A549 (cell line): Measurements from ENCODE around the gene SIAE. TPM values are rescaled to one million over a fixed set of nuclear protein-coding genes. Genes with fewer than 3 reads are reported as not detected.
A peak's percentile ranks its signal among the peaks of the same experiment; 100 is the strongest.

Experiments used
- ATAC-seq, 2 experiments: fragments of 200-7000 bp in 1 of 2; fragments of >200 bp in 1 of 2; cut with Nextera tagmentation in 1 of 2; cut with Tn5 transposase in 1 of 2; 3 replicates each; pipeline versions ENCODE4 v1.8.0 to v1.9.1; 2018 to 2020; ENCODE audit warnings: mild to moderate bottlenecking in 1 of 2, moderate library complexity in 1 of 2
- CTCF ChIA-PET: fragments of 300-600 bp; sonication (Branson Sonifier 250); formaldehyde crosslinking; extraction: SDS; loops from one replicate; lab custom pipeline; 2021; ENCODE audit warnings: antibody characterized with exemption, inconsistent platforms; lab: Yijun Ruan, JAX
- POLR2A ChIA-PET: fragments of 350-600 bp; formaldehyde crosslinking; extraction: SDS; loops from one replicate; lab custom pipeline; 2021; ENCODE audit warnings: antibody characterized with exemption, inconsistent platforms; lab: Yijun Ruan, JAX
- DNase-seq, 2 experiments: peaks; one replicate each; pipeline versions ENCODE4 v3.0.0 to v3.0.0-alpha.2; 2011 to 2016; ENCODE audit warnings: low read depth in 1 of 2, low spot score in 1 of 2
- FAIRE-seq: peaks from 2 replicates; lab custom pipeline; 2011; peaks lifted over from hg19 to GRCh38; lab: Jason Lieb, UNC
- H3K27ac ChIP-seq, 2 experiments: fragments of >200 bp; sonication (Bioruptor Twin); formaldehyde crosslinking; 3 replicates each; pipeline ENCODE4 v1.5.1; 2016 to 2017
- H3K4me1 ChIP-seq: fragments of >200 bp; sonication (Bioruptor Twin); formaldehyde crosslinking; 3 replicates; pipeline ENCODE4 v1.6.1; 2016
- H3K4me2 ChIP-seq: fragments of >200 bp; sonication (Bioruptor Twin); formaldehyde crosslinking; 3 replicates; pipeline ENCODE4 v1.6.1; 2016
- H3K4me3 ChIP-seq: fragments of >200 bp; sonication (Bioruptor Twin); formaldehyde crosslinking; 3 replicates; pipeline ENCODE4 v1.5.1; 2016
- H3K9me3 ChIP-seq: fragments of >200 bp; sonication (Bioruptor Twin); formaldehyde crosslinking; 3 replicates; pipeline ENCODE4 v1.6.1; 2016
- BHLHE40 ChIP-seq: IDR thresholded peaks from 2 replicates; pipeline ENCODE4 v1.6.1; 2012; ENCODE audit warnings: low read depth, low read length, inconsistent platforms
- CBX8 ChIP-seq: fragments of 200-600 bp; sonication (generic); IDR thresholded peaks from 2 replicates; pipeline ENCODE4 v1.6.1; 2016
- EHF ChIP-seq: fragments of 250-450 bp; sonication (Bioruptor Pico); IDR thresholded peaks from 2 replicates; pipeline ENCODE4 v1.5.0; 2020; ENCODE audit warnings: mild to moderate bottlenecking
- EP300 ChIP-seq, 2 experiments: fragments of >200 bp; sonication (Bioruptor Twin); formaldehyde crosslinking; IDR thresholded peaks; 2 replicates in 1 of 2; 3 replicates in 1 of 2; pipeline ENCODE4 v1.6.1; 2016 to 2017
- ESRRA ChIP-seq: fragments of 150-350 bp; IDR thresholded peaks from 2 replicates; pipeline ENCODE4 v1.6.1; 2014; ENCODE audit warnings: mild to moderate bottlenecking, low read length, borderline replicate concordance
- FOXS1 ChIP-seq: fragments of 250-450 bp; sonication (Bioruptor Pico); IDR thresholded peaks from 2 replicates; pipeline ENCODE4 v1.5.0; 2020; ENCODE audit warnings: mild to moderate bottlenecking, moderate library complexity
- HDAC2 ChIP-seq: fragments of 200-600 bp; sonication (generic); IDR thresholded peaks from 2 replicates; pipeline ENCODE4 v1.6.1; 2016
- HEYL ChIP-seq: fragments of 250-450 bp; sonication (Bioruptor Pico); IDR thresholded peaks from 2 replicates; pipeline ENCODE4 v1.8.0; 2021; ENCODE audit warnings: mild to moderate bottlenecking, moderate library complexity
- JUN ChIP-seq, 2 experiments: fragments of >200 bp; sonication (Bioruptor Twin); formaldehyde crosslinking; IDR thresholded peaks; 2 replicates in 1 of 2; 3 replicates in 1 of 2; pipeline ENCODE4 v1.6.1; 2016 to 2017
- JUNB ChIP-seq: fragments of >200 bp; sonication (Bioruptor Twin); formaldehyde crosslinking; IDR thresholded peaks from 2 replicates; pipeline ENCODE4 v1.6.1; 2016
- KDM5A ChIP-seq: fragments of 200-600 bp; sonication (generic); IDR thresholded peaks from 2 replicates; pipeline ENCODE4 v1.6.1; 2016; ENCODE audit warnings: antibody characterized with exemption, mild to moderate bottlenecking
- MYC ChIP-seq: IDR thresholded peaks from 2 replicates; pipeline ENCODE4 v1.6.1; 2012; ENCODE audit warnings: mild to moderate bottlenecking, inconsistent platforms, low read length, improper control_type of control experiment, borderline replicate concordance
- NFE2L2 ChIP-seq: fragments of 150-350 bp; conservative IDR thresholded peaks from 2 replicates; pipeline ENCODE4 v1.6.1; 2014; ENCODE audit warnings: low read length
- NPAS2 ChIP-seq: fragments of 250-450 bp; sonication (Bioruptor Pico); IDR thresholded peaks from 2 replicates; pipeline ENCODE4 v1.8.0; 2022; ENCODE audit warnings: mild to moderate bottlenecking, moderate library complexity, borderline replicate concordance
- RARB ChIP-seq: fragments of 250-450 bp; sonication (Bioruptor Pico); IDR thresholded peaks from 2 replicates; pipeline ENCODE4 v1.8.0; 2021; ENCODE audit warnings: mild to moderate bottlenecking, moderate library complexity
- RFX5 ChIP-seq: fragments of 450-650 bp; IDR thresholded peaks from 2 replicates; pipeline ENCODE4 v1.7.1; 2014; ENCODE audit warnings: antibody characterized with exemption, mild to moderate bottlenecking, moderate library complexity
- RNF2 ChIP-seq: fragments of 200-600 bp; sonication (generic); IDR thresholded peaks from 2 replicates; pipeline ENCODE4 v1.6.1; 2016; ENCODE audit warnings: low read depth, mild to moderate bottlenecking, antibody characterized with exemption, moderate library complexity, borderline replicate concordance
- WGBS: methylation state at CpG from one replicate; pipeline ENCODE4 v1.1.6; 2017; ENCODE audit errors: missing lambda C conversion rate; 5-methylcytosine and 5-hydroxymethylcytosine counted together
- polyA plus RNA-seq, 4 experiments: library from polyadenylated mRNA; depleted of rRNA in 3 of 4; stranded (reverse); fragments of >200 nt; fragmentation: RNase III in 1 of 4; extraction: RNeasy Plus Mini Kit Qiagen cat#74134 plus additional on column Dnase treatment in 1 of 4; gene quantifications; 2 replicates in 3 of 4; 3 replicates in 1 of 4; pipeline ENCODE4 v1.2.3, GENCODE V29; 2011 to 2017
- TF ChIP-seq, protein P1 (sequence below): fragments of 250-450 bp; sonication (Bioruptor Pico); IDR thresholded peaks from 2 replicates; pipeline ENCODE4 v1.5.0; 2021; ENCODE audit warnings: mild to moderate bottlenecking, moderate library complexity, borderline replicate concordance
- TF ChIP-seq, protein P2 (sequence below): IDR thresholded peaks from 2 replicates; pipeline ENCODE4 v1.6.1; 2012
- TF ChIP-seq, protein P3 (sequence below): fragments of >200 bp; sonication (Bioruptor Twin); formaldehyde crosslinking; IDR thresholded peaks from 3 replicates; pipeline ENCODE4 v1.6.1; 2016
- TF ChIP-seq, protein P4 (sequence below): IDR thresholded peaks from 2 replicates; pipeline ENCODE4 v1.6.1; 2012
- TF ChIP-seq, protein P5 (sequence below): fragments of 250-450 bp; sonication (Bioruptor Pico); IDR thresholded peaks from 2 replicates; pipeline ENCODE4 v1.5.0; 2020; ENCODE audit warnings: low read depth, mild to moderate bottlenecking, moderate library complexity

SIAE gene
- polyA plus RNA-seq, 2 of the 4 experiments (the other 2 are of a cell fraction): 10.3 to 23.2 TPM

DNA sequence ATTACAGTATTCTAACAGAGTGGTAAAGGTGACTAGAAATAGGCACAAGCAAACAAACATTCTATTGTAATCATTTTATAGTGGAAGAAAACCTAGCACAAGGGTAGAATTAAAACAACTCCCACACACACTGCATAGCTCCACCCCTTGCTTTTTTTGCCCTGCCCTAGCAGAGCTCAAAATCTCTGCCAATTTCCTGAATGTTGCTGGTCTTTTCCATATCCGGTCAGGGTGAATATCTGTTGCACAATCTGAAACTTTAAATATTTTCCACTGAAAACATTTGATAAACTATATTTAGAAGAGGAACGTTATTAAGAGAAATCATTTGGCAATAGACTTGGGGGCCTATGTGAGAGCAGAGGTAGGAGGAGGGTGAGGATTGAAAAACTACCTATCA lies 2.8 kb upstream of the SIAE start:
- H3K4me3 ChIP-seq: no peak overlapping the region
- no peak for FAIRE-seq
- H3K4me1 ChIP-seq: 0 out of 3 replicates have a peak, but pooled peaks cover 3% of the 10 kb centered on the region
- WGBS: 68% methylated on average over 2 of the region's 2 CpGs
- no peak for ATAC-seq
- no peaks in the 10 kb centered on the region for H3K9me3 ChIP-seq
- H3K4me2 ChIP-seq: no peak overlapping the region
- ChIA-PET POLR2A (no interaction called here), CTCF (no interaction called here)
- H3K27ac ChIP-seq: no peak overlapping the region
- DNase-seq: no peak
- TF ChIP-seq FOXS1 (CRISPR knock-in tag) (no peak), BHLHE40 (no peak), ESRRA (no peak)
- TF ChIP-seq, protein P1, sequence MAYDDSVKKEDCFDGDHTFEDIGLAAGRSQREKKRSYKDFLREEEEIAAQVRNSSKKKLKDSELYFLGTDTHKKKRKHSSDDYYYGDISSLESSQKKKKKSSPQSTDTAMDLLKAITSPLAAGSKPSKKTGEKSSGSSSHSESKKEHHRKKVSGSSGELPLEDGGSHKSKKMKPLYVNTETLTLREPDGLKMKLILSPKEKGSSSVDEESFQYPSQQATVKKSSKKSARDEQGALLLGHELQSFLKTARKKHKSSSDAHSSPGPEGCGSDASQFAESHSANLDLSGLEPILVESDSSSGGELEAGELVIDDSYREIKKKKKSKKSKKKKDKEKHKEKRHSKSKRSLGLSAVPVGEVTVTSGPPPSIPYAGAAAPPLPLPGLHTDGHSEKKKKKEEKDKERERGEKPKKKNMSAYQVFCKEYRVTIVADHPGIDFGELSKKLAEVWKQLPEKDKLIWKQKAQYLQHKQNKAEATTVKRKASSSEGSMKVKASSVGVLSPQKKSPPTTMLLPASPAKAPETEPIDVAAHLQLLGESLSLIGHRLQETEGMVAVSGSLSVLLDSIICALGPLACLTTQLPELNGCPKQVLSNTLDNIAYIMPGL: no peak

DNA sequence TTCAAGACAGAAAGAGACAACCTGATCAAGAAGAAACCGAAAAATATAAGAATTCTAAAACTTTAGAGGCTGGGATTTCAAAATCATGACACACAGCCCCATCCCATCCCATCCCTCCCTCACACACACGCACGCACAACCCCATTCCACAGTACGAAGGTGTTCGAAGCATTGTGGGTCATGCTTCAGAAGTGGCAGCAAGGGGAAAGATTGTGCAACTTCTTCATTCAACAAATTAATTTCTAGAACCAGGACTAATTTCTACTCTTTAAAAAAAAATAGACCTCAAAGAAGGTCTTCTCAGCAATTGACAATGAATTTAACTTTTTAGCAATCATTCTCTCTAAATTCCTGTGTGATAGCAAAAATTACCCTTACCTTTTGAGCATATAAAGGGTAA lies 1.0 kb upstream of the SIAE start:
- no peak for ATAC-seq
- peak in 1 of 2 experiments; percentile 5 for DNase-seq
- Histone ChIP-seq H3K27ac (peak overlapping the region; percentile 73 to 98), H3K4me2 (peak overlapping the region; percentile 71), H3K4me3 (peak overlapping the region; percentile 67), H3K9me3 (no peaks in the 10 kb centered on the region), H3K4me1 (0 out of 3 replicates have a peak, but pooled peaks cover 3% of the 10 kb centered on the region)
- no peak for FAIRE-seq
- ChIA-PET POLR2A (interaction anchor here (0.6 to 1.2 kb wide), 2 partner anchors 51 to 52 kb away, joined by 3 to 7 read pairs; partner anchors contain the start of gene TBRG1), CTCF (interaction anchor here (2.1 kb wide), 1 partner anchor 89 kb away, joined by 8 read pairs; no protein-coding TSS in a partner anchor)
- TF ChIP-seq NPAS2 (CRISPR knock-in tag): no peak
- TF ChIP-seq KDM5A: no peak
- WGBS: 70% methylated on average over 5 of the region's 5 CpGs

DNA sequence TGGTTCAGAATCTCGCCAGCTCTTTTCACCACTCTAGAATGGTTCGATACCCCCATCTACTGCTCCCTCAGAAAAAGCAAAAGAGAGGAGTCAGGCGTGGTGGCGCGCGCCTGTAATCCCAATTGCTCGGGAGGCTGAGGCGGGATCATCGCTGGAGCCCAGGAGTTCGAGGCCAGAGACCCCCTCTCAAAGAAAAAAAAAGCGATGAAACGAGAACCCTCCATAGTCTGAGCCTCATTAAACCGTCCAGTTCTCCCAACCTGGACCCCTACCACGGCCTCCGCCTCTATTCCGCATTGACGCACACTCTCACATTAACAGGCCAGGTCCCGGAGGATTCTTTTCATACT lies 604 bp upstream of the SIAE start:
- peak in 1 of 2 experiments; percentile 8 for DNase-seq
- Histone ChIP-seq H3K27ac (peak overlapping the region; percentile 73 to 98), H3K9me3 (no peaks in the 10 kb centered on the region), H3K4me1 (0 out of 3 replicates have a peak, but pooled peaks cover 3% of the 10 kb centered on the region), H3K4me3 (peak overlapping the region; percentile 67), H3K4me2 (peak overlapping the region; percentile 71)
- ChIA-PET CTCF (interaction anchor here (1.2 to 2.1 kb wide), 2 partner anchors 72 to 89 kb away, joined by 3 to 8 read pairs; no protein-coding TSS in a partner anchor), POLR2A (interaction anchor here (0.6 to 1.4 kb wide), 5 partner anchors 9 to 163 kb away, joined by 3 to 8 read pairs (median 4); partner anchors contain the start of gene TBRG1)
- WGBS: 2% methylated on average over 11 of the region's 18 CpGs
- TF ChIP-seq FOXS1 (CRISPR knock-in tag): no peak
- TF ChIP-seq RNF2: no peak
- no peak for TF ChIP-seq JUN (IDR thresholded peaks at IDR 0.05)
- no peak for TF ChIP-seq HEYL
- TF ChIP-seq CBX8: no peak
- TF ChIP-seq RFX5: no peak
- TF ChIP-seq JUNB: no peak
- no peak for TF ChIP-seq NPAS2 (CRISPR knock-in tag)
- TF ChIP-seq RARB (CRISPR knock-in tag): no peak
- TF ChIP-seq HDAC2: no peak
- no peak for TF ChIP-seq EP300 (IDR thresholded peaks at IDR 0.05)
- TF ChIP-seq, protein P2, sequence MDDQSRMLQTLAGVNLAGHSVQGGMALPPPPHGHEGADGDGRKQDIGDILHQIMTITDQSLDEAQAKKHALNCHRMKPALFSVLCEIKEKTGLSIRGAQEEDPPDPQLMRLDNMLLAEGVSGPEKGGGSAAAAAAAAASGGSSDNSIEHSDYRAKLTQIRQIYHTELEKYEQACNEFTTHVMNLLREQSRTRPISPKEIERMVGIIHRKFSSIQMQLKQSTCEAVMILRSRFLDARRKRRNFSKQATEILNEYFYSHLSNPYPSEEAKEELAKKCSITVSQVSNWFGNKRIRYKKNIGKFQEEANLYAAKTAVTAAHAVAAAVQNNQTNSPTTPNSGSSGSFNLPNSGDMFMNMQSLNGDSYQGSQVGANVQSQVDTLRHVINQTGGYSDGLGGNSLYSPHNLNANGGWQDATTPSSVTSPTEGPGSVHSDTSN: no peak
- no peak for TF ChIP-seq EHF (CRISPR knock-in tag)
- no peak for TF ChIP-seq NFE2L2
- TF ChIP-seq, protein P3, sequence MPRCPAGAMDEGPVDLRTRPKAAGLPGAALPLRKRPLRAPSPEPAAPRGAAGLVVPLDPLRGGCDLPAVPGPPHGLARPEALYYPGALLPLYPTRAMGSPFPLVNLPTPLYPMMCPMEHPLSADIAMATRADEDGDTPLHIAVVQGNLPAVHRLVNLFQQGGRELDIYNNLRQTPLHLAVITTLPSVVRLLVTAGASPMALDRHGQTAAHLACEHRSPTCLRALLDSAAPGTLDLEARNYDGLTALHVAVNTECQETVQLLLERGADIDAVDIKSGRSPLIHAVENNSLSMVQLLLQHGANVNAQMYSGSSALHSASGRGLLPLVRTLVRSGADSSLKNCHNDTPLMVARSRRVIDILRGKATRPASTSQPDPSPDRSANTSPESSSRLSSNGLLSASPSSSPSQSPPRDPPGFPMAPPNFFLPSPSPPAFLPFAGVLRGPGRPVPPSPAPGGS: no peak
- TF ChIP-seq MYC: no peak
- TF ChIP-seq, protein P4, sequence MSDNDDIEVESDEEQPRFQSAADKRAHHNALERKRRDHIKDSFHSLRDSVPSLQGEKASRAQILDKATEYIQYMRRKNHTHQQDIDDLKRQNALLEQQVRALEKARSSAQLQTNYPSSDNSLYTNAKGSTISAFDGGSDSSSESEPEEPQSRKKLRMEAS: no peak
- TF ChIP-seq KDM5A: no peak
- TF ChIP-seq, protein P5, sequence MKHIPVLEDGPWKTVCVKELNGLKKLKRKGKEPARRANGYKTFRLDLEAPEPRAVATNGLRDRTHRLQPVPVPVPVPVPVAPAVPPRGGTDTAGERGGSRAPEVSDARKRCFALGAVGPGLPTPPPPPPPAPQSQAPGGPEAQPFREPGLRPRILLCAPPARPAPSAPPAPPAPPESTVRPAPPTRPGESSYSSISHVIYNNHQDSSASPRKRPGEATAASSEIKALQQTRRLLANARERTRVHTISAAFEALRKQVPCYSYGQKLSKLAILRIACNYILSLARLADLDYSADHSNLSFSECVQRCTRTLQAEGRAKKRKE (CRISPR knock-in tag): no peak
- ATAC-seq: peak; percentile 7 to 11; a peak in 3 of 6 replicates
- FAIRE-seq: no peak
